ENCODE data around the gene NLRC5.

The NLRC5 gene

GRCh38 chr16:57027067-57027466, 37.7 kb downstream of the NLRC5 start:
- no peak for DNase-seq

GRCh38 chr16:57028086-57028485, 38.7 kb downstream of the NLRC5 start:
- no peak for DNase-seq

GRCh38 chr16:57029161-57030160, 40.1 kb downstream of the NLRC5 start:
- DNase-seq: peak; percentile 72

GRCh38 chr16:57030346-57030902, 41.1 kb downstream of the NLRC5 start:
- DNase-seq: no peak

GRCh38 chr16:57031156-57031555, 41.8 kb downstream of the NLRC5 start:
- no peak for DNase-seq

- no peak for DNase-seq
Observed at GRCh38 chr16:57032346-57032745, 43.0 kb downstream of the NLRC5 start.

- DNase-seq: no peak
Observed at GRCh38 chr16:57032931-57033330, 43.6 kb downstream of the NLRC5 start.

- DNase-seq: no peak
Observed at GRCh38 chr16:57036315-57036714, 47.0 kb downstream of the NLRC5 start.

GRCh38 chr16:57036945-57037344, 47.6 kb downstream of the NLRC5 start:
- DNase-seq: no peak

GRCh38 chr16:57038166-57038565, 48.8 kb downstream of the NLRC5 start:
- DNase-seq: peak; percentile 74

- peak; percentile 88 for DNase-seq
Observed at GRCh38 chr16:57039148-57039812, 49.9 kb downstream of the NLRC5 start.

GRCh38 chr16:57041182-57042156, 52.1 kb downstream of the NLRC5 start:
- no peak for DNase-seq

GRCh38 chr16:57042157-57043111, 53.1 kb downstream of the NLRC5 start:
- DNase-seq: no peak

GRCh38 chr16:57043248-57043647, 53.9 kb downstream of the NLRC5 start:
- DNase-seq: no peak

- DNase-seq: no peak
Observed at GRCh38 chr16:57044931-57045693, 55.8 kb downstream of the NLRC5 start.

GRCh38 chr16:57045694-57046381, 56.5 kb downstream of the NLRC5 start:
- peak; percentile 60 for DNase-seq

- DNase-seq: no peak
Observed at GRCh38 chr16:57048095-57048494, 58.7 kb downstream of the NLRC5 start.

- no peak for DNase-seq
Observed at GRCh38 chr16:57049678-57050077, 60.3 kb downstream of the NLRC5 start.

GRCh38 chr16:57051696-57052228, 62.4 kb downstream of the NLRC5 start:
- no peak for DNase-seq

- DNase-seq: no peak
Observed at GRCh38 chr16:57053206-57053605, 63.8 kb downstream of the NLRC5 start.
